Activated CD4-positive, alpha-beta T cell treated with anti-CD3 and anti-CD28 coated beads for 1 hour (primary cell): ENCODE data around the gene ISM1.

Experiments
- DNase-seq: peaks from one replicate; pipeline ENCODE4 v3.0.0-alpha.2; 2020

The ISM1 gene

DNA sequence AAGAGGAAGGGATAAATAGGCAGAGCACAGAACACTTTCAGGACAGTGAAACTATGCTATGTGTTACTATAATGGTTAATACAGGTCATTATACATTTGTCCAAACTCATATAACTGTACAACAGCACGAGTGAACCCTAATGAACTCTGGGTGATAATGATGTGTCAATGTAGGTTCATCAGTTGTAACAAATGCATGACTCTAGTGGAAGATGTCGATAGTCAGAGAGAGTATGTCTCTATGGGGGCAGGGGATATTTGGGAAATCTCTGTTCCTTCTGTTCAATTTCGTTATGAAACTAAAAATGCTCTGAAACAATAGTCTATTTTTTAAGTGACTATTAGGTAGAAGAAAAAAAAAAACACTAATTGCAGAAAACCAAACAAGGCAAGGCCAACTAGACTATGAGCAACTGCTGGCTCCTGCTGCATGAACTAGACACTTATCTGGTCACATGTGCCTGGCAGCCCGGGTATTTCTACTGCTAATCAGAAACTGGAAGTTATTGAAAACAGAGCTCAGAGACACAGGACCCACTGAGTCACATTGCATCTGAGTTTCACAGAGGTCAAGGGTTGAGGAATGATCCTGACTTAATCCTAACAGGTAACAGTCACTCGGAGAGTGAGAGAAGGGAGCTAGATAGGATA lies 97.9 kb downstream of the ISM1 start:
- DNase-seq = no peak

DNA sequence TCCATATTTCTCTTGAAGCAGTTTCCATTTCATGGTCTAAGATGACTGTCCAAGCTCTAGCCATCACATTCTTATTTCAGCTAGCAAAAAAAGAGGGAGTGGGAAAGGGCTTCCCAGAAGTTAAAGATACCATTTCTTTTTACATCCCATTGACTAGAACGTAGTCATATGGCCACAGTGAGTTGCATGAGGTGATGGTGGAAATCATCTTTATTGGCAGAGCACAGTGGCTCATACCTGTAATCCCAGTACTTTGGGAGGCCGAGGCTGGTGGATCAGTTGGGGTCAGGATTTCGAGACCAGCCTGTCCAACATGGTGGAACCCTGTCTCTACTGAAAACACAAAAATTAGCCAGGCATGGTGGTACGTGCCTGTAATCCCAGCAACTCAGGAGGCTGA lies 99.6 kb downstream of the ISM1 start:
- DNase-seq = no peak

DNA sequence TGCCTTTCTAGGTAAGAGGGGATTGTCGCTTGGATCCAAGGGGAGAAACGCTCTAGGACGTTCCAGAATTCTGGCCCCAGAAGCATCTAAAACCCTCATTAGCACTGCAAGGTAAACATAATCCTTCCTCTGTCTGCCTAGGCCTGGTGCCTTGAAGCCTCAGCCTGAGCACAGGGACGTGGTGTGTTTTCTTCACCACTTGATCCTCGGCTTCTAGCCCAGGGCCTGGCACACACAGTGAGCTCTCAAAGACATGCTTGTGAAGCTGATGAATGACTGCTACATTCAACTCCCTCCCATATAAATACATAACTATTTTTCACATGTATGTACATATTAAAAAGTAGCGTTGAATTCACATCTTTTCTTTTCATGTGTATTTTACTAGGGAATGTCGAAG lies 100.3 kb downstream of the ISM1 start:
- DNase-seq = no peak

DNA sequence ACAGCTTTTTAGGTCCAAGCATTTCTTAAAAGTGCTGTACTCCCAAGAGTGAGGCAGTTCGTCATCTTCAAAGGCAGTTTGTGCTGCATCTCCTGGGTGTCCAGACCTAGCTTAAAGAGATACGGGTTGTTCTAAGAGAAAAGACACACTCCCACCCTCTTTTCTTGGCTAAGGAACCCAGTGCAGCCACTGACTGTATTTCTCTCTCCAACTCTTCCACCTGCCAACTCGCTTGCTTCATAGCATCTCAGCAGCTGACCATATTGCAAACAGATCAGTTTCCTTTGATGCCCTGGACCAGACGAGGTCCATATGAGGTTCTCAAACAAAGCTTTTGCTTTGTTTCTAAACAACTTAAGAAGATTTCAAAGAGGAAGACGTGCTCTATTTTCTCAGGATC lies 101.1 kb downstream of the ISM1 start:
- no peak for DNase-seq

GRCh38 chr20:13322621-13323020 lies 101.5 kb downstream of the ISM1 start:
- no peak for DNase-seq

DNA sequence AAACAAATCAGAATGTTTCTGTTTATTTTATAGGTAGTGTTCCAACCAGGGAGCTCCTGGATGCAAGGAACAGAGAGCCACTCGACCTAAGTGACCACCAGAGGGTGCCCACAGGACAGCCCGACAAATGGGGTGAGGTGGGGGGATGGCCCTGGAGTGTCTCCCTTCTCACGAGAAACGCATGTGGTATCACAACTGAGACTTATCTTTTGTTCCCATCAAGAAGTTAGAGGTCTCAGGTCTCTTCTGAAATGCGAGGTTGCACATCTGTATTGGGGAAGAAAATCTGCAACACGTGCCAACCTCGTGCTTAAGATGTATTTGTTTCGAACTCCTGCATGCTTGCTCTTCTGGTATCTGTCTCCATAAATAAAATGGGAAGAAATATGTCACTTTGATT lies 104.0 kb downstream of the ISM1 start:
- DNase-seq = no peak

- DNase-seq = no peak
Measured at GRCh38 chr20:13325796-13326340, 104.8 kb downstream of the ISM1 start.

- no peak for DNase-seq
Measured at GRCh38 chr20:13331536-13331935, 110.5 kb downstream of the ISM1 start.

- no peak for DNase-seq
Measured at GRCh38 chr20:13333036-13333435, 112.0 kb downstream of the ISM1 start.

- no peak for DNase-seq
Measured at GRCh38 chr20:13333793-13334192, 112.7 kb downstream of the ISM1 start.

- DNase-seq = no peak
Measured at GRCh38 chr20:13336308-13337089, 115.4 kb downstream of the ISM1 start.

DNA sequence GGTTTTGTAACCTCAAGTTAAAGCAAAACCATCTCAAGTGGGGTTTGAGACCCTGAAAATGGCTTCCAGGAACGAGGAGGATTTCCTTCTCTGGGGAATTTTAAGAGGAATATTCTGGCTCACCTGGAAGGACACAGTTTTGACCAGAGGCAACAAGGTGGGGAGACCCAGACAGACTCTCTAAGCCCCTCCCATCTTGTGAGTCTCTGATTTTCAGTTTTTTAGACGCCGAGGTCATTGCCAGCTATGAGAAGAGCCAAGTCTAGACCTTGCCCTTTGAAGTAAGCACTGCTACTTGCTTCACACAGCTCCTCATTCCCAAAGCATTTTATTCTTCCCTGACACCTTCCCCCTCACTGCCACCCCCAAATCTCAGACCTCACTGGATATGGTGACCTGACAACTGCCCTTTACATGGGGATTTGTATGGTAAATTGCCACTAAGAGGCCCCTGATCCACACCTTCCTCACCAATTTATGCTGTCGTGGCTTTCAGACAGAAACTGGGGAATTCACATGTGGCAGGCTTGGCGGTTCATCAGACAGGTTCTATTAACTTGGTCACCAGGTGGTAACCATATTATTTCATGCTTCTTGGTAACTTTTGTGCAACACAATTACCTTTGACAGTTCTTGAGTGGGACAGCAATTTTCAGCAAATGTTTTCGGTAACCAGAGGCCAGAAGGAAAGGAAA lies 116.2 kb downstream of the ISM1 start:
- DNase-seq = no peak

- no peak for DNase-seq
Measured at GRCh38 chr20:13338097-13338661, 117.1 kb downstream of the ISM1 start.

- no peak for DNase-seq
Measured at GRCh38 chr20:13338999-13339411, 117.9 kb downstream of the ISM1 start.

GRCh38 chr20:13340088-13340487 lies 119.0 kb downstream of the ISM1 start:
- no peak for DNase-seq

- no peak for DNase-seq
Measured at GRCh38 chr20:13341737-13342393, 120.8 kb downstream of the ISM1 start.

DNA sequence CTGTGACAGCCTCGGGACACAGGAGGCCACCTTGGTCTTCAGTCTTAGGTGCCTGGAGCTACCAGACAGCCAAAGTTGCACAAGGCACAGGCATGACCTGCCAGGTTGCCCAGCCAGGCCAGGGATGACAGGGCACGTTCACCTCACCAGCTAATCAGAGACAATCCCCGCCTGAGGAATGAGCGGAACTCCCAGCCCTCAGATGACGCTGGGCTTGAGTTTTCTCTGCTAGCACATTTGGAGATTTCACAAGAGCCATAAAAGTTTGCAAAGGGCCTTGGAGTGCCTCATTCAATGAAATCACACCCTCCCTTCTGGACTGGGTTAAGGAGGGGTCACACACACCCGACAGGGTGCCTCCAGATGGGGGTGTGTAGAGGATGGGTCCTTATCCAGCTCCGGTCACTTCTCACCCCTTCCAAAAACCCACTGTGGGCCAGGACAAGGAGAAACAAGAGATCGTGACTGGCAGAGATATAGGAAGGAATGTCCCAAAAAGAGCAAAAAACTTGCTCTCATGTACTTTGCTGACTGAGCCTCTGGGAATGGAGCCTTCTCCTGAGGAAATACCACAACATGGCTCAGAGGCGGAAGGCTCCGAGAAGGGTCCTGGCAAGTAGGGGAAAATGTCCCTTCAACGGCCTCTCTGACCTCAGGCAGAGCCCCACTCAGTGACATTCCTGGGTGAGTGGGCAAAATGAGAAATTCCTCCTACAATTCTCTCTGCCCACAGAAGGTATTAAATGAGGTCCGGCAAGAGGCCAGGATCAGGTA lies 121.6 kb downstream of the ISM1 start:
- DNase-seq = no peak

GRCh38 chr20:13344671-13345070 lies 123.6 kb downstream of the ISM1 start:
- DNase-seq = no peak

DNA sequence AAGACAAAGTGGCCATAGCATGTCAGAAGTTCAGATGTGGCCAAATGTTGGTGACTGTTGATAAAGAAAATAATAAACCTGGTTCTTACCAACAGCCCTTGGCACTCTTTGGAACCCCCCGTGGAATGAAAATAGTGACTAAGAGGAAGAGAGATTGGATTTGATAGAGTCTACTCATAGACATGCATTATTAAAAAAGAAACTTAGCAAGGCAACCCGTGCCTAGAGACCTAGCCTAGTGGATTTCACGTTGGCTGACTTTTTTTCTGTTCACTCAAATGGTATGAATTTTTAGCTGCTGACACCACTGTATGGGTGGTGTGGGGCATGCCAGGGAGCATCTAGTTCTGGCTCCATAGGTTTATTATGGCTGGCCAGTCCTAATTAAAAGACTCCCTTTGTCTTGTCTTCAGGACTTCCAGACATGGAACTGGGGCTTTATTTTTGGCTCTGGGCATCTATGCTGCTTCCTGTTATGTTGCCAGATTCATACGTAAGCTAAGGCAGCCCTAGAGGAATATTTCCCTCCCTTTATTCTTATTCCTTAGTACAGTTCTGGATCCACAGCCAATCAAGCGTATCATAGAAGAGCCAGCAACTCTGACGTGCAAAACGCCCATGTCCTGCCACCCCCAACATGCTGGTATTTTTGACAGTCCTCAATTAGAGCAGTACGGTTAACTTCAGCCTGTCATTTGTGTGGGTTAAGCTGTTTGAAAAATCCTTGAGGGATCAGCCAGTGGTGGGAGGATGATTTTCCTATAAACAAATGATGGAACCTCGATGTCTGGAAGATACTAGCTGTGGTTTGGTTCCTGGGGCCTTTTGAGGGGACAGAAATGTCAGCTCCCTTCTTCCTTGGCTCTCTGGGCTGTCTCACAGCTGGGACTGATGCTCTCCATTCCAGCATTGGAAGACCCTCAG lies 127.5 kb downstream of the ISM1 start:
- no peak for DNase-seq

DNA sequence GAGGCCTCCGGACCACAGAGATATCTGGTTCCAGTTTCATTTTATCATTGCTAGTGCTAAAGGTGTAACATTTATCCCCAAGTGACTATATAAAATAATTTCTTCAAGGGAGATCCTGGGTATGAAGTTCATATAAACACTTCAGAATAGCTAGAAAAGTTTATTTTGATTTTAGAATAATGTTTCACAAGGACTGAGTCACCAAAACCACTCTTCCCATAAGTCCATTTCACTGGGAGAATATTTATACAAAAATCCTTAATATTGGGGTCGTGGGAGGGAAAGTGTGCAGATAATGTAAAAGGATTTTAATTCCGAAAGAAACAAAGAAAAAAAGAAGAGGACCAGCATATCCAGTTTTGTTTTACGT lies 128.1 kb downstream of the ISM1 start:
- no peak for DNase-seq
